Choroid plexus epithelial cell (primary cell): ENCODE measurements around the gene DCD.
A peak's percentile ranks its signal among the peaks of the same experiment; 100 is the strongest.

Experiments
- DNase-seq: peaks from one replicate; pipeline ENCODE4 v3.0.0-alpha.2; 2010; ENCODE audit warnings: low read depth
- H3K4me3 ChIP-seq: 2 replicates; pipeline ENCODE4 v1.5.1; 2011; ENCODE audit warnings: low read depth, mild to moderate bottlenecking, control low read depth, low read length, moderate library complexity
- CTCF ChIP-seq: conservative IDR thresholded peaks from 2 replicates; pipeline ENCODE4 v1.5.1; 2011; ENCODE audit warnings: low read depth, mild to moderate bottlenecking, control low read depth, inconsistent platforms, low read length, moderate library complexity

The DCD gene

GRCh38 chr12:54625598-54625997 is 22.6 kb downstream of the DCD start:
- no peak for TF ChIP-seq CTCF
- no peak for DNase-seq

GRCh38 chr12:54624315-54625279 is 23.6 kb downstream of the DCD start:
- peak; percentile 52 for DNase-seq

More at GRCh38 chr12:54625598-54625997, 22.6 kb downstream of the DCD start:
- H3K4me3 ChIP-seq: no peak overlapping the region

GRCh38 chr12:54622463-54623183 is 25.5 kb downstream of the DCD start:
- DNase-seq: peak; percentile 39
- H3K4me3 ChIP-seq: no peak overlapping the region
- peak; percentile 43 for TF ChIP-seq CTCF

More at GRCh38 chr12:54624315-54625279, 23.6 kb downstream of the DCD start:
- no peak overlapping the region for H3K4me3 ChIP-seq
- no peak for TF ChIP-seq CTCF

- TF ChIP-seq CTCF: no peak
- H3K4me3 ChIP-seq: no peak overlapping the region
- no peak for DNase-seq
These were observed 31.1 kb downstream of the DCD start for GRCh38 chr12:54616933-54617680.

- no peak for DNase-seq
- no peak overlapping the region for H3K4me3 ChIP-seq
- TF ChIP-seq CTCF: no peak
These were observed 35.9 kb downstream of the DCD start for GRCh38 chr12:54612225-54612750.

- H3K4me3 ChIP-seq: no peak overlapping the region
- DNase-seq: no peak
These were observed 36.4 kb downstream of the DCD start for GRCh38 chr12:54611715-54612149.

More at GRCh38 chr12:54611715-54612149, 36.4 kb downstream of the DCD start:
- TF ChIP-seq CTCF: no peak
